Germinal center (tissue), 1 donor: ENCODE results near the gene SUPT16H.
A peak's percentile ranks its signal among the peaks of the same experiment; 100 is the strongest.
"Not testable (repeated sequence)": the region's sequence is repeated elsewhere in the genome, so short reads cannot be mapped to it uniquely, and the experiment has no call there.

ENCODE experiments used
- DNase-seq: peaks from one replicate; pipeline ENCODE4 v3.0.0; 2012; ENCODE audit warnings: mixed read lengths, low spot score

The SUPT16H gene

GRCh38 chr14:21367582-21368144, 16.2 kb downstream of the SUPT16H start:
- DNase-seq: no peak

- DNase-seq: no peak
Measured at GRCh38 chr14:21356511-21356910, 27.3 kb downstream of the SUPT16H start.

GRCh38 chr14:21352587-21352986, 31.2 kb downstream of the SUPT16H start:
- peak; percentile 50 for DNase-seq

GRCh38 chr14:21350539-21350938, 33.3 kb downstream of the SUPT16H start:
- no peak for DNase-seq

GRCh38 chr14:21347201-21347600, 36.6 kb downstream of the SUPT16H start:
- no peak for DNase-seq

GRCh38 chr14:21346532-21347135, 37.2 kb downstream of the SUPT16H start:
- no peak for DNase-seq

- no peak for DNase-seq
Measured at GRCh38 chr14:21343035-21343794, 40.6 kb downstream of the SUPT16H start.

- DNase-seq: no peak
Measured at GRCh38 chr14:21334202-21334906, 49.5 kb downstream of the SUPT16H start.

- DNase-seq: no peak
Measured at GRCh38 chr14:21332950-21333349, 50.9 kb downstream of the SUPT16H start.

- no peak for DNase-seq
Measured at GRCh38 chr14:21326972-21327371, 56.8 kb downstream of the SUPT16H start.

GRCh38 chr14:21322716-21323115, 61.1 kb downstream of the SUPT16H start:
- DNase-seq: no peak

- DNase-seq: no peak
Measured at GRCh38 chr14:21320913-21321312, 62.9 kb downstream of the SUPT16H start.

GRCh38 chr14:21317398-21317797, 66.4 kb downstream of the SUPT16H start:
- peak; percentile 44 for DNase-seq

GRCh38 chr14:21313512-21313911, 70.3 kb downstream of the SUPT16H start:
- no peak for DNase-seq

GRCh38 chr14:21311614-21312013, 72.2 kb downstream of the SUPT16H start:
- DNase-seq: no peak

- DNase-seq: no peak
Measured at GRCh38 chr14:21309956-21310355, 73.9 kb downstream of the SUPT16H start.

GRCh38 chr14:21309238-21309636, 74.6 kb downstream of the SUPT16H start:
- no peak for DNase-seq

- DNase-seq: peak; percentile 59
Measured at GRCh38 chr14:21308479-21309237, 75.2 kb downstream of the SUPT16H start.

- DNase-seq: peak; percentile 14
Measured at GRCh38 chr14:21308132-21308478, 75.7 kb downstream of the SUPT16H start.

GRCh38 chr14:21307637-21308036, 76.2 kb downstream of the SUPT16H start:
- peak; percentile 13 for DNase-seq

- DNase-seq: not testable (repeated sequence)
Measured at GRCh38 chr14:21302836-21303140, 81.0 kb downstream of the SUPT16H start.
